T-helper 9 cell (primary cell): ENCODE data around the gene ATIC.
A peak's percentile ranks its signal among the peaks of the same experiment; 100 is the strongest.
"Not testable (repeated sequence)": the region's sequence is repeated elsewhere in the genome, so short reads cannot be mapped to it uniquely, and the experiment has no call there.

ENCODE experiments used
- DNase-seq: peaks from one replicate; pipeline ENCODE4 v3.0.0-alpha.2; 2020
- total RNA-seq, 2 donors: gene quantifications; one replicate each; lab custom pipeline; 2026; lab: John Stamatoyannopoulos, UW

The ATIC gene
- 14.2 to 17.7 reads per million in 2 donors for total RNA-seq

DNA sequence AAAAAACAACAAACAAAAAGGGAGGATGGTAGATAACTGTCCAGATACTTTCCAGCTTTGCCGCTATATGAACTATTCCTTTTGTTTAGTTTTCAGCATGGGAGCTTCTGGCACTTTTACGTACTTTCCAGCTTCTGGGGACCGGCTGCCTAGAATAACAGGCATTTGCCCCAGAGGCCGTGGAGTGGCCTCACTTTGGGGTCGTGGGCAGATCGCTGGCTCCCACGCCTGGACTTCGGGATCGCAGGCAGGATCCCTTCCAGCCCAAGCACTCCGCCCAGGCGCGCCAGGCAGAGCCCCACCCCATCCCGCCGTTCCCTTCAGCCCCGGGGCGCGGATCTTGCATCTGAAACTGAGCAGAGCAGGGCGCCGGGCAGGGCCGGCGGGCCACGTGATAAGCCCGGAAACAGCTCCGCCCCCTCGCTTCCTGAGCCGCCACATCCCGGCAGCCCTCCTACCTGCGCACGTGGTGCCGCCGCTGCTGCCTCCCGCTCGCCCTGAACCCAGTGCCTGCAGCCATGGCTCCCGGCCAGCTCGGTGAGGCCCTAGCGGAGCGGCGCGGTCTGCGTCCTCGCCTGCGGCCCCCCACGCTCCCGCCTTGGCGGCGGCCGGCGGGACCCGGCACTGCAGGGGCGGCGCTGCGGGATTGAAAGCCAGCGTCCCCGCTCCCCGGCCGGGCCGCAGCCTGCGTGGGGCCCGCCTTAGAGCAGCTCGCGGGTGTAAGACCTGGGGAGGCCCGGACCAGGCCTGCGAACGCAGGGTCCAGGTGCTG lies at the start of gene ATIC:
TSS of gene ATIC (plus strand) at position 435 of the 772 bp plus-strand sequence. CDS start at position 519, 84 bp downstream.
- DNase-seq = peak; percentile 83

DNA sequence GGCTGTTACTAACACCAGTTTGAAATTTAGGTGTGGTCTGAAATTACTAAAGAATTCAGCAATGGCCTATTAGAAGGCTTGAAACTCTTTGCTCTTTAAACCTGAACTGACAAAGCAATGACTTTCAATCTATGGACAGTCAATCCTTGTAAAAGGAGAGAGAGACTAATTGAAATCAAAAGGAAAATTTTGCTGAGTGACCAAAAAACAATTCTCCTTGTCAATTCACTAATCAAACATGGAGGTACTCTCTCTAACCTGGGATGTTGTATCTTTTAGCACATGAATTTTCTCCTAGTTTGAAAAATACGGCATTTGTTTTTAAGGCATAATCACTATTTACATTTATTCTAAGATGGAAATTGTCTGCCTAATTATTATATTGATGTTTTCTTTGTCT lies 49.6 kb upstream of the ATIC start:
- no peak for DNase-seq

- DNase-seq = no peak
Measured at GRCh38 chr2:215262741-215263362, 49.0 kb upstream of the ATIC start.

DNA sequence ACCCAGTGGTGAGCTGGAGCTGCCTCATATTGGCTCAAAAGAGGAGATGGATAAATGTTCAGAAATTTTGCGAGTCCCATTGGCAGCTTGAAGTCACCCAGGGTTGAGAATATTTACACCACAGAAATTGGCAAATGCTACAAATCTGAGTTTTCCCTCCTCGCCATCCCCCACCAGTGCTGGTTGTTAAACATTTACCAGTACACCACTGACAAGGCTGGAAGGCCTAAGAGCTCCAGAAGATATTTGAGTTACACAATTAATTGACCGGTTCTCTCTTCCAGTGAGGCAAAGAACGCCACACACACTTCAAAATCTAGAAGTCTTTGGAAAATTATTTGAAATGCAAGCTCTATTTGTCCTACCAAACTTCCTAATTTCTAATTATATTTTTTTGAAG lies 47.5 kb upstream of the ATIC start:
- no peak for DNase-seq

- peak; percentile 40 for DNase-seq
Measured at GRCh38 chr2:215269397-215270117, 42.3 kb upstream of the ATIC start.

DNA sequence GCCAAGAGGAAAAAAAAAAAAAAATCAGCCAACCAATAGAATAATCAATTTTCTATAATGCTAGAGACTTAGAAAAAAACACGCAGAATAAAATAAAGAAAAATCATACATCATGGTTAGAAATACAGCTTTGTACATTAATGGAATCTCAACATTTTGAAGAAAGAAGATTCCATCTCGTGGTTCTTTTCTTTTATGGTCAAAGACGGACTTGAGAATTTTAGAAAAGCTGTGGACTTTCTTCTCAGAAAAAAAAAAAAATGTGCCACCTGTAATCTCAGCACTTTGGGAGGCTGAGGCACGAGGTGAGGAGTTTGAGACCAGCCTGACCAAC lies 41.8 kb upstream of the ATIC start:
- DNase-seq = no peak

DNA sequence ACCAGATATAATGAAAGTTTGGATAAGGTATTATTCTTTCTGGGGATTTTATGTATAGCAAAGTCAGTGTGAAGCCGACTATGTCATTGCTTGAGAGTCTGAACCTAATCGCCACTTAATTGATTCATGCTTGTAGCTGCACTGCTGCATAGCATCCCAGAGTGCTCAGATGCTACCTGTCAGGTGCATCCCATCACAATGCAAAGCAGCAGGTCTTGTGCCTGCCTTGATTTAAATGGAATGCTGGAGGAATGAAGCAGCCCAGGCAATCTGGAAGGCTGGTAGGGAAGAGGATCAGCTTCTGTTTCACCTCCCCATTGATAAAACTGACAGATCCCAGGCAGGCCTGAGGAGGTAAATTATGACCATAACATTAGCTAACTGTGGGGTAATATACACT lies 40.4 kb upstream of the ATIC start:
- DNase-seq = no peak

DNA sequence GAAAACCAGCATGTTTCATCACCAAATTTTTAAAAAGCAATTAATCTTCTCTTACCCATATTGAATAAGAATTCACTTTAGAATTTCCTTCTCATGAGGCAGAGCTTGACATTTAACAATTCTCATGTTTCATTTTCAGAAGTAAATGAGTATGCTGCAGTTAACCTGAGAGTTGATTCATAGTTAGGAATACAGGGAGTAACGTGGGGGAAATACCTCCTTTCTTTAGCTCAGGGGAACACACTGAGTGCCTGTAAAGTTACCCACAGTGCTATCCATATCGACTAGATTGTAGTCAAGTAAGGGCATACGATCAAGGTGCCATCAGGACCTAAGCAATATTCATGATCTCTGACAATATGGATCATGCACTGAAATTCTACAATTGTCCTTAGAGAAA lies 38.9 kb upstream of the ATIC start:
- no peak for DNase-seq

GRCh38 chr2:215274829-215275228 lies 37.0 kb upstream of the ATIC start:
- DNase-seq = no peak

DNA sequence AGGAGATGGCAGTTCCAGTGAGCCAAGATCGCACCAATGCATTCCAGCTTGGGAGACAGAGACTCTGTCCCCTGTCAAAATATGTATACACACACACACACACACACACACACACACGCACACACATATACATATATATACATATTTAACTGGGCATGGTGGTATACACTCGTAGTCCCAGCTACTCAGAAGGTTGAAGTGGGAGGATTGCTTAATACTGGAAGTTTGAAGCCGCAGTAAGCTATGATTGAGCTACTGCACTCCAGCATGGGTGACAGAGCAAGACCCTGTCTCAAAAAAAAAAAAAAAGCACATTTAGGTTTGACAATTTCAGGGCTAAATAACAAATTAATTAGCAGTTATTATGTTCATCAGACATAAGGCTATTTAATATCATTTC lies 36.0 kb upstream of the ATIC start:
- DNase-seq = no peak

GRCh38 chr2:215277944-215278343 lies 33.9 kb upstream of the ATIC start:
- no peak for DNase-seq

DNA sequence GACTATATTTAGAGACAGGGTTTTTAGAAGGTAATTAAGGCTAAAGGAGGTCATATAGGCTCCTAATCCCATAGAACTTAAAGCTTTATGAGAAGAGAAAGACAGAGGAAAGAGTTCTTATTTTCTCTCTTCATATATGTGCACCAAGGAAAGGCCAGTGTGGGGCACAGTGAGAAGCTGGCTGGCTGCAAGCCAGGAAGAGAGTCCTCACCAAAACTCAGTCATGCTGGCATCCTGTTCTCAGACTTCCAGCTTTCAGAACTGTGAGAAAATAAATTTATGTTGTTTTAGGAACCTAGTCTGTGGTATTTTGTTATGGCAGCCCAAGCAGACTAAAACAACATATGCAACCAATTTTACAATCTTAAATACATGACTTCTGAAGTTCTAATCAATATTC lies 31.5 kb upstream of the ATIC start:
- no peak for DNase-seq

DNA sequence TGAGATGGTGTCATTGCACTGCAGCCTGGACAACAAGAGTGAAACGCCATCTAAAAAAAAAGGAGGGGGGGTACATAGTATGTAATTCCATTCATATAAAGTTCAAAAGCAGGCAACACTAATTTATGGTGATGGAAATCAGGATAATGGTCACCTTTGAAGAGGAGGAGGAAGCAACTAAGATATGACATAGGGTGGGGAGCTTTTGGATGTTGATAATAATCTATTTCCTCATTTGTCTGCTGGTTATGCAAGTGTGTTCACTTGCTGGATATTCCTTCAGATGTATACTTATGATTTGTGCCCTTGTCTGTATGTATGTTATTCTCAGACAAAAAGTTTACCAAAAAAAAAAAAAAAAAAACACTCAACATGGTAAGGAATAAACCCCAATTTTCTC lies 28.6 kb upstream of the ATIC start:
- DNase-seq = no peak

DNA sequence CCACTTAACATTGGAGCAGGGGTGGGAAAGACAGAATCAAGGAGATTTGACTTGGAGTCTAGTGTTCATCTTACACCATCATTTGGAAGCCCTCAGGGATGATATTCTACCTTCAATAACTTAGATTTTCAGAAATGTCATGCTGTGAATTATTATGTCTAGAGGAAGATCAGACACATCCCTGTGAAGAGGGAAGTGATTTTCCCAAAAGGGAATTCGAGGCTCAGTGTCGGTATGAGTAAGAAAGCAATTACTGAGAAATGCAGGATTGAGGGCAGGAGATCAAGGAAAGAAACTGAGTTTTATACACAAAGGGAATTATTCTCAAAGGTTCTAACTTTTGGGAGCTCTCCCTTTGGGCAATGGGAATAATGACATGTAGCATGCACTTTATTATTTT lies 25.6 kb upstream of the ATIC start:
- DNase-seq = no peak

GRCh38 chr2:215288112-215288815 lies 23.6 kb upstream of the ATIC start:
- DNase-seq = no peak

- no peak for DNase-seq
Measured at GRCh38 chr2:215290980-215291599, 20.8 kb upstream of the ATIC start.

DNA sequence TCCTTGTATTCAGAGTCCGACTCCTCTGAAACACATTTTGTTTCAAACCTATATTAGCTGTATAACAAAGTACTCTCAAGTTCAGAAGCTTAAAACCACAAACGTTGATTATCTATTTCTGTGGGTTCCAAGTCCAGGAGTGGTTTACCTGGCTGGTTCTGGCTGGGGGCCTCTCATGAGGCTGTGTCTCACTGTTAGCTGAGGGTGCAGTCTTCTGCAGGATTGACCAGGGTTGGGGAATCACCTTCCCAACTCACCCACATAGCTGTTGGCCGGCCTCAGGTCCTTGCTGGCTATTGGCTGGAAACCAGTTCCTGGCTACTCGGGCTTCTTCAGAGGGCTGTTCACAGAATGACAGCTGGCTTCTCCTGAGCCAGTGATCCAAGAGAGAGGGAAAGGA lies 18.0 kb upstream of the ATIC start:
- no peak for DNase-seq

DNA sequence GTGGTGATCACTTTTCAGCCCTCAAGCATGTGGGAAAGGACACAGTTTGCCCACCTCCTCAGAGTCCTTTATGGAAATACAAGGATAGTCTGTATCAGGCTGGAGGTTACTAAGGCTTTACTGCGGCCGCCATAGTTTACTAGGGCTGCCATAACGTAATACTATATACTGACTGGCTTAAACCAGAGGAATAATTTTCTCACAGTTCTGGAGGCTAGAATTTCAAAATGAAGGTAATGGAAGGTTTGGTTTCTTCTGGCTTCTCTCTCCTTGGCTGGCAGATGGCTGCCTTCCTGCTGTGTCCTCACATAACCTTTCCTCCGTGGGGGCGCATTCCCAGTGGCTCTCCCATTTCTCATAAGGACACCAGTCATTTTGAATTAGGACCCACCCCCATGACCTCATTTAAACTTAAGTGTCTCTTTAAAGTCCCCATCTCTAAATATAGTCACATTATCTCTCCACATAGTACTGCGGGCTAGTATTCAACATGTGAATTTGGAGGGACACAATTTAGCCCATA lies 12.5 kb upstream of the ATIC start:
- no peak for DNase-seq

GRCh38 chr2:215301994-215302393 lies 9.9 kb upstream of the ATIC start:
- DNase-seq = no peak

DNA sequence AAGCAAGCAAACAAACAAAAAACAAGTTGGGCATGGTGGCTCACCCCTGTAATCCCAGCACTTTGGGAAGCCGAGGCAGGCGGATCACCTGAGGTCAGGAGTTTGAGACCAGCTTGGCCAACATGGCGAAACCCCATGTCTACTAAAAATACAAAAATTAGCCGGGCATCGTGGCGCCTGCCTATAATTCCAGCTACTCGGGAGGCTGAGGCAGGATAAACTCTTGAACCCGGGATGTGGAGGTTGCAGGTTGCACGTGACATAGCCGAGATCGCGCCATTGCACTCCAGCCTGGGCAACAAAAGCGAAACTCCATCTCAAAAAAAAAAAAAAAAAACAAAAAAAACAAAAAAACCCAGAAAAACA lies 617 bp upstream of the ATIC start:
- DNase-seq = not testable (repeated sequence)

GRCh38 chr2:215313255-215313613 lies 1.4 kb downstream of the ATIC start:
- no peak for DNase-seq

DNA sequence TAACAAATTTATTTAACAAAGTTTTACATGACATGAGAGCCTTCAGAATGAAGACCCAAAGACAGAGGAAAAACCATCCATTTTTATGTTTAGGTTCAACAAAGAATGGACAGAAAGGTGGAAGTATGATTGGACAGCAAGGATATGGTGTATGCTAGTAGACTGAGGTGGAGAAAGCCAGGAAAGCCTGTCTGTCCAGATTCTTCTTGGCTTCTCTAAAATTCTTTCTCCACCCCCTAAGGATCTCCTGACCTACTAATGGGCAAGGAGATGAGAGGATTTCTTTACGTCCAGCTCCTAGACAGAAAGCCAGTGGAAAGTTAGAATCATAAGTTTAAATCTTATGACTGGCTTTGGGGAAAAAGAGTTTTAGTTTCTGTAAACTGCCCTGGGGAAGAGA lies 3.0 kb downstream of the ATIC start:
- no peak for DNase-seq

DNA sequence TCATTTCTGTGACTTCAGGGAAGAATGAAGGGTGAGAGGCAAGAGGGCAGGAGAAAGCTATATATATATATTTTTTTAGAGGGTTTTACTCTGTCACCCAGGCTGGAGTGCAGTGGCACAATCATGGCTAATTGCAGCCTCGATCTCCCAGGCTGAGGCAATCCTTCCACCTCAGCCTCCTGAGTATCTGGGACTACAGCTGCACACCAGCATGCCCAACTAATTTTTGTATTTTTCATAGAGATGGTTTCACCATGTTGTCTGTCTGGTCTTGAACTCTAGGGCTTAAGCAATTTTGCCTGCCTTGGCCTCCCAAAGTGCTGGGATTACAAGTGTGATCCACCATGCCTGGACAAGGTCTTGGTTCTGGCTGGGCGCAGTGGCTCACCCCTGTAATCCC lies 3.4 kb downstream of the ATIC start:
- no peak for DNase-seq
